Upper lobe of right lung (tissue), 1 donor: ENCODE data around the gene ZNF433. TPM values are rescaled to one million over a fixed set of nuclear protein-coding genes. Genes with fewer than 3 reads are reported as not detected.
A peak's percentile ranks its signal among the peaks of the same experiment; 100 is the strongest.
"Not testable (repeated sequence)": the region's sequence is repeated elsewhere in the genome, so short reads cannot be mapped to it uniquely, and the experiment has no call there.

Source experiments
- ATAC-seq: fragments of 200-7000 bp; cut with Tn5 transposase; one replicate; pipeline ENCODE4 v1.9.1; 2020; ENCODE audit warnings: mild to moderate bottlenecking, moderate library complexity
- DNase-seq: peaks from one replicate; pipeline ENCODE4 v3.0.0-alpha.2; 2020
- H3K27ac ChIP-seq: fragments of 200-600 bp; one replicate; pipeline ENCODE4 v1.8.0; 2022
- H3K27me3 ChIP-seq: fragments of 200-600 bp; one replicate; pipeline ENCODE4 v1.8.0; 2022; ENCODE audit warnings: mild to moderate bottlenecking
- H3K36me3 ChIP-seq: fragments of 200-600 bp; one replicate; pipeline ENCODE4 v1.8.0; 2022
- H3K4me1 ChIP-seq: fragments of 200-600 bp; one replicate; pipeline ENCODE4 v1.8.0; 2022
- H3K4me3 ChIP-seq: fragments of 200-600 bp; one replicate; pipeline ENCODE4 v1.8.0; 2022; ENCODE audit warnings: mild to moderate bottlenecking
- H3K9me3 ChIP-seq: fragments of 200-600 bp; one replicate; pipeline ENCODE4 v1.8.0; 2022
- intact Hi-C: fragments of 100-400 bp; cut with DNase I; formaldehyde crosslinking; loops from one replicate; pipeline ENCODE4 v1.11.0; 2022
- total RNA-seq: library from RNA; stranded (reverse); fragmentation: NEBNext Ultra II Directional; extraction: Animal tissue kit (Norgen Biotek cat#: 25700); gene quantifications from one replicate; pipeline ENCODE4 v1.2.1, GENCODE V29; 2021
- TF ChIP-seq, protein P1 (sequence below): fragments of 200-600 bp; IDR thresholded peaks from one replicate; pipeline ENCODE4 v1.8.0; 2022; ENCODE audit warnings: antibody characterized with exemption
- donor health status: DM: no; HTN: yes; CAD: no; lungs with severe emphysema.

The ZNF433 gene
- total RNA-seq, 1 donor from 2014 or later = 5.1 TPM

DNA sequence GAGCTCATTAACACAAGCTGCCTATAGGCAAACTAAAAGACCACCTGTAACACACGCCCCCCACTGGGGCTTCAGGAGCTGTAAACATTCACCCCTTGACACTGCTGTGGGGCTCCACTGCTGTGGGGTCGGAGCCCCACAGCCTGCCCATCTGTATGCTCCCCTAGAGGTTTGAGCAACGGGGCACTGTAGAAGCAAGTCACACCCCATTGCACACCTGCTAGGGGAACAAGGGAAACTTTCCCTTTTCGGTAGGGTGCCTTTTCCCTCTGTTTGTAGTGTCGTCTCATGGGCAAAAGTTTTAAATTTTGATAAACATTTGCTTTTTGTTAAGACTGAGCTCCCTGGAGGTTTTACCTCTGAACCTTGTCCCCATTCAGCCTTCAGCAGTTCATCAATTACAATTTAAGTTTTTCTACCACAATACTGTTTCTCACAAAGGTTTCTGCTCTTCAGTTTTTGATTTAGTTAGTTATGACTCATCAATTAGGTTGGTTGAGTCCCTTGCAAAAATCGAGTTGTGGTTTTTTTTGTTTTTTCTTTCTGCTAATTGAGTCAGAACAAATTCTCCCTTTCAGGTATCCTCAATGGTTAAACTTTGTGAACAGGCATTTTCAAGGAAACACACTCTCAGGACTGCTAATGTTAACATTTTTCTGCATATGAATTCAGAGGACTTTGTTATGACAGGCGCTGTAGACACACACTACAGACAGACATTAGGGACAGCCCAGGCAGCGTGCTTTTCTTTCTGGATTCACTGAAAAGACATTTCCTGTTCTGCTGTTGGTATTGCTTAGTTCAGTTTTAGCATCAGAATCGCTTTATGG lies 35.1 kb downstream of the ZNF433 start:
- Histone ChIP-seq H3K27me3 (no peaks in the 10 kb centered on the region), H3K9me3 (no peaks in the 10 kb centered on the region), H3K27ac (no peak overlapping the region), H3K4me3 (no peak overlapping the region), H3K36me3 (peaks cover 10% of the 10 kb centered on the region), H3K4me1 (no peaks in the 10 kb centered on the region)
- intact Hi-C loops = no loop called here
- TF ChIP-seq, protein P1, sequence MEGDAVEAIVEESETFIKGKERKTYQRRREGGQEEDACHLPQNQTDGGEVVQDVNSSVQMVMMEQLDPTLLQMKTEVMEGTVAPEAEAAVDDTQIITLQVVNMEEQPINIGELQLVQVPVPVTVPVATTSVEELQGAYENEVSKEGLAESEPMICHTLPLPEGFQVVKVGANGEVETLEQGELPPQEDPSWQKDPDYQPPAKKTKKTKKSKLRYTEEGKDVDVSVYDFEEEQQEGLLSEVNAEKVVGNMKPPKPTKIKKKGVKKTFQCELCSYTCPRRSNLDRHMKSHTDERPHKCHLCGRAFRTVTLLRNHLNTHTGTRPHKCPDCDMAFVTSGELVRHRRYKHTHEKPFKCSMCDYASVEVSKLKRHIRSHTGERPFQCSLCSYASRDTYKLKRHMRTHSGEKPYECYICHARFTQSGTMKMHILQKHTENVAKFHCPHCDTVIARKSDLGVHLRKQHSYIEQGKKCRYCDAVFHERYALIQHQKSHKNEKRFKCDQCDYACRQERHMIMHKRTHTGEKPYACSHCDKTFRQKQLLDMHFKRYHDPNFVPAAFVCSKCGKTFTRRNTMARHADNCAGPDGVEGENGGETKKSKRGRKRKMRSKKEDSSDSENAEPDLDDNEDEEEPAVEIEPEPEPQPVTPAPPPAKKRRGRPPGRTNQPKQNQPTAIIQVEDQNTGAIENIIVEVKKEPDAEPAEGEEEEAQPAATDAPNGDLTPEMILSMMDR = no peak
- DNase-seq = no peak
- ATAC-seq = no peak

DNA sequence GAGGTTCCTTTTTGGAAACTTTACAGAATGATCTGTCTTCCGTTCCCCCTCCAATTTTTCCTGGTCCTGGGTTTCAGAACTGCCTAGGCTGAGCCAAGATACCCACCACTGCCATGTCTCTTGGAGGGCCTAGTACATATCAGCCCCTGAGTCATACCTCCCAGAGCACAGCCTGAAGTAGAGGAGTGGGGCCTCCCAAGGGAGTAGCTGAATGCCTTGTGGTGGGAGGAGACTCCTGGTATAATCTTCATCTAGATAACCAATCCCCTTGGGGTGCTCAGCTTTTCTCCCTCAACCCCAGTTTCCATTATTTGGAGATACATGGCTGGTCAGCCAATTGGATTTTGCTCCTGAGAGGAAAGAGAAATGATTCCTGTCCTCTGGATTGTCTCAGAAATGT lies 40.3 kb downstream of the ZNF433 start:
- Histone ChIP-seq H3K9me3 (no peaks in the 10 kb centered on the region), H3K27ac (no peak overlapping the region), H3K4me1 (no peaks in the 10 kb centered on the region), H3K4me3 (no peak overlapping the region), H3K36me3 (no peaks in the 10 kb centered on the region), H3K27me3 (no peaks in the 10 kb centered on the region)
- no peak for DNase-seq
- ATAC-seq = no peak
- TF ChIP-seq, protein P1 = no peak
- intact Hi-C loops = no loop called here

DNA sequence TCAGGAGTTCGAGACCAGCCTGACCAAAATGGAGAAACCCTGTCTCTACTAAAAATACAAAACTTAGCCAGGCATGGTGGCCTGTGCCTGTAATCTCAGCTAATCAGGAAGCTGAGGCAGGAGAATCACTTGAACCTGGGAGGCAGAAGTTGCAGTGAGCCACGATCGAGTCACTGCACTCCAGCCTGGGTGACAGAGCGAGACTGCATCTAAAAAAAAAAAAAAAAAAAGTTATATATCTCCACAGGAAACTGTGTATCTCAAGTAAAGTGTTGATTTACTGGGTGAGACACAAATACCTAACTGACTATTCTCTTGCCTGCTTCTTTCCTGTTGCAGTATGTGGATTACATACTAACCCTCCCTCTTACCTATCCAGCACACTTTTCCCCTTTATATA lies 43.6 kb downstream of the ZNF433 start:
- H3K27ac ChIP-seq, H3K4me3 ChIP-seq, H3K36me3 ChIP-seq, H3K4me1 ChIP-seq, DNase-seq, intact Hi-C loops, H3K27me3 ChIP-seq, H3K9me3 ChIP-seq, ATAC-seq: not testable (repeated sequence)

DNA sequence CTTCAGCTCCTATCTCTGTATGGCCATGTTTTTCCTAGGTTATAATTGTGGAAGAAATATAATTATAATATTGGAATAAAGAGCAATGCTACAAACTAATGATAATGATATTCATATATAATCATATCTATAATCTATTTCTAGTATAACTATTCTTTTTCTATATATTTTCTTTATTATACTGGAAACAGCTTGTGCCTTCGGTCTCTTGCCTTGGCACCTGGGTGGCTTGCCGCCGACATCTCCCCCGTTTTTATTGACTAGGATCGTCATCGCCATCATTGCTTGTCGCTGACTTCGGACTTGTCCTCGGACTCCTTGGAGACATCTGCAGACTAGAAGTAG lies 46.4 kb downstream of the ZNF433 start:
- Histone ChIP-seq H3K27ac (no peak overlapping the region), H3K27me3 (no peaks in the 10 kb centered on the region), H3K4me3 (peak overlapping the region; percentile 97), H3K36me3 (no peaks in the 10 kb centered on the region), H3K4me1 (no peaks in the 10 kb centered on the region), H3K9me3 (no peaks in the 10 kb centered on the region)
- TF ChIP-seq, protein P1 = no peak
- no peak for ATAC-seq
- intact Hi-C loops = no loop called here
- DNase-seq = no peak

DNA sequence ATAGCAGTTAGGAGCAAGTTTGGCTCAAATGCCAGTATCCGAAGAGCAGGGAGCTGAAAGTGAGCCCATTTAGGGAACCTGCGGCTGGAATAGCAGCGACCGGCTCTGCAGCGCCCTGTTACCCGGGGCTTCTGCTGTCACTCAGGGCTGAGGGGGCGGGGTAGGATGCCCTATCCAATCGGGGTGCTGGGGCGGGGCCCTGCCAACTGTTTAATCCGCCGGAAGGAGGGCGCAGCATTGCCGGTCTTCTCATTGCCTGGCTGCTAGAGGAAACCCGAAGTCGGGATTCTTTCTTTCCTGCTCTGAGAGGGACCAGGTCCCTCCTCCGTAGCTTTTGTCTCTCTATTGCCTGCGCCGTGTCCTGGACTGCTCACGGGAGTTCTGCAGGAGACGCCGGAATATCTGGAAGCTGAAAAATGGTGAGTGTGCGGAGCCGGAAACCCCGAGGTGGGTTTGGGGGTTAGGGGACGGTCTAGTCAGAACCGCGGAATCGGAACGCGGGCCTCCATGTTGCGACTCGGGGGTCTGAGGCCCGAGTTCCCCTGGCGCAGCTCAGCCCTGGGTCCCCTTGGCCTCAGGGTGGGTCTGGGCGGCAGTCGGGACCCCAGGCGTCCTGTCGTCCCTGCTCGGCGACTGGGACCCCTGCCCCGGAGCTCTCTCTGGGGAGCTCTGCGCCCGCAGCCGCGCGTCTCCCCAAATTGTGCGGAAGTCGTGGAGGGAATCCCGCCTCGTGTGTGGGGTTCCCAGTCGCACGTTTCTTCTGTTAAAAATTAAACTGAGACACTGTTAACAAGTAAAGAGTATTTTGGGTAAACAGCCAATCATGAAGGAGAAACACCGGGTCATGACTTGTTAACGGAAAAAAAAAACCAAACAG lies 47.8 kb downstream of the ZNF433 start:
- H3K4me1 ChIP-seq = no peaks in the 10 kb centered on the region
- no peaks in the 10 kb centered on the region for H3K9me3 ChIP-seq
- intact Hi-C loops = no loop called here
- ATAC-seq (peak; percentile 100), DNase-seq (peak; percentile 98)
- peak overlapping the region; percentile 86 for H3K27ac ChIP-seq
- peak overlapping the region; percentile 97 for H3K4me3 ChIP-seq
- no peaks in the 10 kb centered on the region for H3K27me3 ChIP-seq
- TF ChIP-seq, protein P1 = no peak
- no peaks in the 10 kb centered on the region for H3K36me3 ChIP-seq

DNA sequence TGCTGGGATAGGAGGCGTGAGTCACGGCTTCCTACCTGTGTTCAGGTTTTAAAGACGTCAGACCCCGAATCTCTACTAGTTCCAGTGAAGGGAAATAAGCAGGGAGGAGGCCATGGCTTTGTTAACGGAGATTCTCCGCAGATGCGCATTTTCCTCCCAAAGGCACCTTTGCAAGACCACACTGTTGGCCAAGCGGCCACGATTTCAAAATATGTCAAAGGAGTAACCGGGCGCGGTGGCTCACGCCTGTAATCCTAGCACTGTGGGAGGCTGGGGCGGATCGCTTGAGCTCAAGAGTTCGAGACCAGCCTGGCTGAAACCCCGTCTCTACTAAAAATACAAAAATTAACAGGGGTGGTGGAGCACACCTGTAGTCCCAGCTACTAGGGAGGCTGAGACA lies 48.7 kb downstream of the ZNF433 start:
- TF ChIP-seq, protein P1 = no peak
- no peaks in the 10 kb centered on the region for H3K36me3 ChIP-seq
- DNase-seq = no peak
- intact Hi-C loops = no loop called here
- no peak overlapping the region for H3K27ac ChIP-seq
- H3K4me1 ChIP-seq = no peaks in the 10 kb centered on the region
- H3K9me3 ChIP-seq = no peaks in the 10 kb centered on the region
- no peaks in the 10 kb centered on the region for H3K27me3 ChIP-seq
- no peak for ATAC-seq
- no peak overlapping the region for H3K4me3 ChIP-seq
